H7 (cell line): ENCODE results near the gene ZNF550. TPM values are rescaled to one million over a fixed set of nuclear protein-coding genes. Genes with fewer than 3 reads are reported as not detected.
"Not testable (repeated sequence)": the region's sequence is repeated elsewhere in the genome, so short reads cannot be mapped to it uniquely, and the experiment has no call there.

Experiments
- DNase-seq: peaks from one replicate; pipeline ENCODE4 v3.0.0; 2012
- H3K27me3 ChIP-seq: 2 replicates; pipeline ENCODE4 v1.6.0; 2011; ENCODE audit warnings: mild to moderate bottlenecking, low read length; ENCODE audit not compliant: control insufficient read depth, insufficient read depth
- H3K36me3 ChIP-seq: replicated peaks from 2 replicates; pipeline ENCODE4 v1.5.1; 2011; ENCODE audit warnings: low read length; ENCODE audit not compliant: control insufficient read depth, insufficient read depth
- H3K4me3 ChIP-seq: 2 replicates; pipeline ENCODE4 v1.5.1; 2011; ENCODE audit warnings: low read depth, mild to moderate bottlenecking, control low read depth, low read length, moderate library complexity; ENCODE audit not compliant: insufficient read depth
- total RNA-seq: library from RNA; depleted of rRNA; stranded (reverse); fragments of >200 nt; shearing (Covaris generic); gene quantifications from 2 replicates; pipeline ENCODE4 v1.2.3, GENCODE V29; 2014

ZNF550 gene
- total RNA-seq, 1 experiment from 2014 or later: 5.7 TPM

DNA sequence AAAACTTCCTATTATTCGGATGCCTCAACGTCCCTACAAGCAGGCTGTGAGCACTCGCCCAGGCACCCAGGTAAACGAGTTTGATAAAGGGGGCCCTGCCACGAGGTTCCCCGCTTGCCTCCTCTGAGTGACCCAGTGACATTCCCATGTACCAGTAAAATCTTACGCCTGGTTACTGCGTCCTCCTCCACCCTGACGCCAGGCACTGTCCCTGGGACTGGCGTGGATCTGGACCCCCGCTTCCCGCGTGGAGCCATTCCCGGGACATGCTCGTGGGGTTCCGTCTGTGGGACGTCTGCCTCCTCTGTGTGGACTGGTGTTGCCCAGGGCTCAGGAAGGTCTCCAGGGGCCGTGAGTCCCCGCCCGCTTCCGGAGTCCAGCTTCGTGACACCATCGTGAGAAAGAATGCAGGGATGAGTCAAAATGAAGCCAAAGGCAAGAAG is 407 bp upstream of the ZNF550 start:
- no peak overlapping the region for H3K4me3 ChIP-seq
- DNase-seq: peak; percentile 36
- peaks cover 3% of the 10 kb centered on the region; the same call in 1 of the 2 replicates for H3K36me3 ChIP-seq
- no peaks in the 10 kb centered on the region for H3K27me3 ChIP-seq

DNA sequence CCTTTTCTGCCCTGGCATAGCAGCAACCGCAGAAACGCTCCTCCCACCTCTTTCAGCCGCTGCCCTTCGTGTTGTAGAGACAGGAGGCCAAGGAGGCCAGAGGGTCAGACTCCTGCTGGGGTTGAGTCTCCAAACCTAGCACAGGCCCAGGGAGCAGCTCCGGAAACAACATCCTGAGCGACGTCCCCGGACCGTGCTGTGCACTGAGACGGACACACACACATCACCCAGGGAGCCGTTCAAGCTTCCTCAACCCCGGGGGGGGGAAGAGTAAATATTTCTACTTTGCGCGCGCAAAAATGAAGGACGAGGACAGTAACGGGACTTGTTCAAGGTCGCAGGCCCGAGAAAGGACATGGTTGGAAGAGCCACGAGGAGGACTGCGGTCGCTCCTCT is 657 bp downstream of the ZNF550 start:
- peak overlapping the region; percentile 91 for H3K4me3 ChIP-seq
- H3K36me3 ChIP-seq: peaks cover 8% of the 10 kb centered on the region
- H3K27me3 ChIP-seq: no peaks in the 10 kb centered on the region
- DNase-seq: peak; percentile 65

DNA sequence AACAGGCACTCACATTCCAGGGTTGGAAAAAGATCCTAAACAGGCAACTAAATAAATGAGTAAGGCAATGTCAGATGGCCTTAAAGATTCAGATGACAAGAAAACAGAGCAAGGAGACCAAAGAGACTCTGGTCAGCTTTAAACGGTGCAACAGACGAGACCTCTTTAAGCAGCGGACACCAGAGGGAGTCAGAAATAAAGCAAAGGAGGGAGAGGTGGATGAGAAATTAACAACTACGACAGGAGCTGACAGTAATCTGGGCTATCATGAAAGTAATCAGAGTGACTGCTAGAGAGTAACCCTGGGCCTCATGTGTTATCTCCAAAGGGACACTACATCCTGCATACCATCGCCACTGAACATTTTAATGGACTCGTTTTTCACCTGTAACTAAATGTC is 1.1 kb downstream of the ZNF550 start:
- Histone ChIP-seq H3K4me3 (peak overlapping the region; percentile 91), H3K27me3 (no peaks in the 10 kb centered on the region), H3K36me3 (peaks cover 8% of the 10 kb centered on the region)
- peak; percentile 36 for DNase-seq

DNA sequence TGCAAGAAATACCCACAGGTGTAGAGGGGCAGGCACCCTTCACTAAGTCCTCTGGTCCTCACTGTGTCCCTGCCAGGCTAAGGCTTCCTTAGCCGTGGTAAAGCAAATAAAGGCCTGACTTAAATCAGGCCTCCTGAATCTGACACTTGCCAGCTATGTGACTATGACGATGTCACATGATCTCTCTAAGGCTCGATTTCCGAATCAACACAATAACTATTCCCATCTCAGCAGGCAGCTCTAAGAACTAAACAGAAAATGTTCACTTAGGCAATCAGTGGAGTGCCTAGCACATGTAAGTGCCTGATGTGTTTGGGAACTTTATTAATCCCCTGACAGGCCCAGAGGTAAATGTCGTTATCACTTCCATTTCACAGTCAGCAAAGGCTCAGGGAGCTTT is 2.0 kb downstream of the ZNF550 start:
- H3K4me3 ChIP-seq: no peak overlapping the region

DNA sequence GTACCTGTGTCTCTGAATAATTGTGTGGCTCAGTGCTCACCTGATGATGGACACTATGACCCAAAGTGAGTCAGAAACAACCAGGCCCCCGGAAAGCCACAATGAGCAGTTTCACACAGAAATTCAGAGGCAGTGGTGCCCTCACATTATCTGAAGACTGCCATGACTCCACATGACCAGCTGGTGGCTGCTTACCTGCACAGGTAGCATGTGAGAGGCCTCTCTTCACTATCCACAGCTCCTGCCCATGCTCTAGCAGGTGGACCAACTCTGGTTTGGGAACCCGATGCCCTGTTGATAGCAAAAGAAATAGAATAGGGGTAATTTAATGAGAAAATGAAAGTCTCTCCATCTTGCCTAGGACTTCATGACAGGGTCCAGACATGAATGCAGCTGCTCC is 7.2 kb downstream of the ZNF550 start:
- Histone ChIP-seq H3K36me3 (peaks cover 29% of the 10 kb centered on the region), H3K4me3 (no peak overlapping the region), H3K27me3 (no peaks in the 10 kb centered on the region)
- no peak for DNase-seq

More for the DNA sequence above, 2.0 kb downstream of the ZNF550 start:
- Histone ChIP-seq H3K27me3 (no peaks in the 10 kb centered on the region), H3K36me3 (peaks cover 8% of the 10 kb centered on the region)
- no peak for DNase-seq

DNA sequence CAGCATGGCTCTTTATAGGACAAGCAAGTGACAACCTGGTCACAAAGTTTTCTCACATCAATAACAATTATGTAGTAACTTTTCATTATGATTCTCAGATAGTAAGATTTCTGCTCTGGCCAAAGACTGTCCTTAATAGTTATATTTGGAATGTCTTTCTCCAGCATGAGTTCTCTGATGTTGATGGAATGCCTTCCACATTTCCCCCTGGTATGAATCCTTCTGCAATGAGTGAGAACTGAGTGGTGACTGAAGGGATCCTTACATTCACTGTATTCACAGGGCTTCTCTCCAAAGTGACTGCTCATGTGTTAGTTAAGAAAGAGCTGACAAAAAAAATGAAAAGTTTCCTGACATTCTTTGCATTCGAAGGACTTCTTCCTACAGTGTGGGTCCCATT is 13.2 kb downstream of the ZNF550 start:
- Histone ChIP-seq H3K27me3 (no peaks in the 10 kb centered on the region), H3K4me3 (no peak overlapping the region), H3K36me3 (peaks cover 28% of the 10 kb centered on the region)
- DNase-seq: no peak

DNA sequence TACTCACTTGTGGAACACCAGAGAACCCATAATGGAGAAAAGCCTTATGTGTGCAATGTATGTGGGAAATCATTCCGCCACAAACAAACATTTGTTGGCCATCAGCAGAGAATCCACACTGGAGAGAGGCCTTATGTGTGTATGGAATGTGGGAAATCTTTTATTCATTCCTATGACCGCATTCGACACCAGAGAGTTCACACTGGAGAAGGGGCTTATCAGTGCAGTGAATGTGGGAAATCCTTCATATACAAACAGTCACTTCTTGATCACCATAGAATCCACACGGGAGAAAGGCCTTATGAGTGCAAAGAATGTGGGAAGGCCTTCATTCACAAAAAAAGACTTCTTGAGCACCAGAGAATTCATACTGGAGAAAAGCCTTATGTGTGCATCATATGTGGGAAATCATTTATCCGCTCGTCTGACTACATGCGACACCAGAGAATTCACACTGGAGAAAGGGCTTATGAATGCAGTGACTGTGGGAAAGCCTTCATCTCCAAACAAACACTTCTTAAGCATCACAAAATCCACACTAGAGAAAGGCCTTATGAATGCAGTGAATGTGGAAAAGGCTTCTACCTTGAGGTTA is 21.6 kb downstream of the ZNF550 start:
- no peak for DNase-seq
- no peak overlapping the region for H3K4me3 ChIP-seq
- H3K36me3 ChIP-seq: peaks cover 29% of the 10 kb centered on the region

DNA sequence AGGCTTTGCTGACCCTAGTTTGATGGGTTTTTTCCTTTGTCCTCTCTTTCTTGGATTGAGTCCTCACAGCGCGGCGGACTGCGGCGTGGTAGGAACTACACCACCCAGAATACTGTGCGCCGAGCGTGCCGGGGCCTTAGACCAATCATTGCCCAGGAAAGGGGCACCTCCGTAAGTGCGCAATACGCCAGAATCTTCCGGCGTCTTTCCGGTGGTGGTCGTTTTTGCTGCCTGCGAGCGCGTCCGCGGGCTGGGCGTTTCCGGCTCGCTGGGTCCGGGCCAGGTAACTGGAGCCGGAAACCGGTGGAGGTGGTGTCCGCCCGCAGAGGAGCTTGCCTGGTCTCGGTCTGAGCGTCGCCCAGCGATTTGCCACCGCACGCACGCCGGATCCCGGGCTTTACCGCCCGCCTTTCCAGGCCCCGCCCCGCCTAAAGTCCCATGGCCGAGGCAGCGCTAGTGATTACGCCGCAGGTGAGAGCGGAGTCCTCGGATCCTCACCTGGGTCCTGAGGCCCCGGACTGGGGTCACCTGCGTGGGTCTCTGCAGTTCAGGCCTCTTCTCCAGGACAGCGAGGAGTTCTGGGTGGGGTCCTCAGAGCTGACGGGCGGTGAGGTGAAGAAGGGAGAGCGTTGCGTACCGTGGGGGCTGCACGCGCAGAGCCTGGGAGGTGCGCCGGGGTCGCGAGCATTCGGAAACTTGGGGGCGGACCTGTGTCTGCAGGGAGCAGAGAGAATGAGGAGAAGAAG is 32.4 kb downstream of the ZNF550 start, which contains the start of gene ZNF549:
Gene ZNF549 (plus strand): TSS at position 221 of the 746 bp plus-strand sequence. CDS start 218 bp downstream, at position 439.
- peaks cover 1% of the 10 kb centered on the region; the same call in 1 of the 2 replicates for H3K36me3 ChIP-seq
- peak; percentile 95 for DNase-seq
- peak within 1 kb of the TSS; percentile 90 for H3K4me3 ChIP-seq
- no peaks in the 10 kb centered on the region for H3K27me3 ChIP-seq

More for the DNA sequence above, 21.6 kb downstream of the ZNF550 start:
- H3K27me3 ChIP-seq: no peaks in the 10 kb centered on the region

DNA sequence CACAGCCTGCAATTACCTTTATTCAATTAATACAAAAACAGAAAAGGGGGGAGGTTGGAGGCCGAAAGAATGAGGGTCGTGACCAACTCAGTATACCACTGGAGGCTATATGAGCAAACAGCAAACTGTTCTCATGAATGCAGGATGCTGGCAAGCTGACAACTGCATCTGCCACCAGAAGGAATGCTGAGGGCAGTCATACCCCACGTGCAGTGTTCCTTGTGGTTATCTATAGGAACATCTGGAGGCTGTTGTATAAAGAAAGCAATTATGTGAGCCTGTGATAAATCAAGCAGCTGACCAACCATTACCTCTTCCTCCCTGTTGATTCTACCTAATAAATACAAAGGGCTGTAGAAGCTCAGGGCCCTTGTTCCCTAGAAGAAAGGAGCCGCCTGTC is 41.6 kb downstream of the ZNF550 start:
- not testable (repeated sequence) for DNase-seq, H3K27me3 ChIP-seq, H3K4me3 ChIP-seq, H3K36me3 ChIP-seq

DNA sequence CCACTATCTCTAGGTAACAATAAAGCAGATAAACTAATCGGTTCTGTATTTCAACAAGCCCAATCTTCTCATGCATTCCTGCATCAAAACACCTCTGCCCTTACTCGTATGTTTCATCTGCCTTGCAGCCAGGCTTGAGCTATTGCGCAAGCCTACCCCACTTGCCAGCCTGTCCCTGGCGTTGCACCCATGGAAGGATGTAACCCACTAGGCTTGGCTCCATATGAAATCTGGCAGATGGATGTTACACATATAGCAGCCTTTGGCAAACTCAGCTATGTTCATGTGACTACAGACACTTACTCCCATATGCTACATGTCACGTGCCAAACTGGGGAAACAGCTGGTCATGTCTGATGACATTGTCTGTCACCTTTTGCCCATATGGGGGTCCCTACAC is 44.4 kb downstream of the ZNF550 start:
- Histone ChIP-seq H3K27me3 (no peaks in the 10 kb centered on the region), H3K4me3 (no peak overlapping the region), H3K36me3 (no peaks in the 10 kb centered on the region)
- no peak for DNase-seq

DNA sequence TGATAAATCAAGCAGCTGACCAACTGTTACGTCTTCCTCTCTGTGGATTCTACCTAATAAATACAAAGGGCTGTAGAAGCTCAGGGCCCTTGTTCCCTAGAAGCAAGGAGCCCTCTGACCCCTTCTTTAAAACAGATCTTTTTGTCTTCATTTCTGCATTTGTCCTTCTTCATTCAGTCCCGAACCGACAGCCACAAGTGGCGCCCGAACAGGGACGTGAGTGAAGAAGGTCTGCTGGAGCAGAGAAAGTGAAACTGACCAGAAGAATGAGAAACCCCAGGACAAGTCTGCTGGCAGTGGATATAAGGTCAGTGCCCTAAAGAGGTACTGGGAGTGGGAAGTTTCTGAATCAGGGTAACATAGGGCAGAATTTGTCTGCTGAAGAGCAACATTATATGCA is 46.8 kb downstream of the ZNF550 start:
- H3K27me3 ChIP-seq: no peaks in the 10 kb centered on the region
- H3K4me3 ChIP-seq: no peak overlapping the region
- no peaks in the 10 kb centered on the region for H3K36me3 ChIP-seq
- no peak for DNase-seq

DNA sequence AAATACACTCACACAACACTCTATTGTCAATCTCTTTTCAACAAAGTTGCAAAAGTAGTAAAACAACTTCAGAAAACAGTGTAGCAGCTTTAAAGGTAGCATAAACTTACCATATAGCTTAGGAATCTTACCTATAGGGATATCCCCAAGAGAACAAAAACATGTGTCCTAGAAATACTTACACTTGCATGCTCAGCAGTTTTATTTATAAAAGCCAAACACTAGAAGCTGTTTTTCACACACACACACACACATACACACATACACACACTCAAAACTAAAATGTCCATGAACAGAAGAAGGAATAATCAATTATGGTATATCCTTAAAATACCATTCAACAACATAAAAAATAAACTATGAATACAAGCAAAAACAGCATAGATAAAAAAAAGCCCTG is 48.2 kb downstream of the ZNF550 start:
- no peak for DNase-seq
- peaks cover 2% of the 10 kb centered on the region for H3K36me3 ChIP-seq
- no peak overlapping the region for H3K4me3 ChIP-seq
- H3K27me3 ChIP-seq: no peaks in the 10 kb centered on the region

DNA sequence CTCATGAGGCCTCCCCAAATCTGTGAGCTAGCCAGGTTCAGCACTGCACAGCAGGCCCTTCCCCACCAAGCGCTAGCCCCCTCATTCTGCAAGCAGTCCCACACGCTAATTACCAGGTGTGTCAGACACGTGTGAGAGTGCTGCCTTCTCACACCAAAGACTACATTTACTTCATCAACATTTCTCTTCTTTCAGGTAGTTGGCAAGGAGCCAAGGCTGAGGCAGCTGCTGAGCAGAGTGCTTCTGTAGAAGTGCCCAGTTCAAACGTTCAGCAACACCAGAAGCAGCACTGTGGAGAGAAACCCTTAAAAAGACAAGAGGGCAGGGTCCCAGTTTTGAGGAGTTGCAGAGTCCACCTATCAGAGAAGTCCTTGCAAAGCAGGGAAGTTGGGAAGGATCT is 53.5 kb downstream of the ZNF550 start:
- no peak for DNase-seq
- Histone ChIP-seq H3K4me3 (no peak overlapping the region), H3K36me3 (peaks cover 14% of the 10 kb centered on the region), H3K27me3 (no peaks in the 10 kb centered on the region)

DNA sequence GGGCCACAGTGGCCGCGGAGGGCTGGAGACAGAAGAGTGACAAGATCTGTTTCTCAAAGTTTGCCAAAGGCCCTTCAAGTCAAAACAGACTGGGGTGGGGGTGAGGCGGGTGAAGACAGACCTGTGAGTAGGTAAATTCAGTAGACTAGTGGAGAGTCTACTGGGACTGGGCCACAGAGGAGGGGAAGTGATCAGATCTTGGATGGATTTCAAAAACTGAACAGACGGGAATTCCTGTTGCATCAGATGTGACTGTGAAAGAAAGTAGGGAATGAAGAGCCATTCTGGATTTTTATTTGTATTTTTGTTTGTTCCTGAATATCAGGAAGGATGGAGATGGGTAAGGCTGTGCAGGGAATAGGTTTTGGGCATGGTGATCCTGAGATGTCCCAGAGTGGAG is 59.3 kb downstream of the ZNF550 start:
- H3K36me3 ChIP-seq, H3K27me3 ChIP-seq, DNase-seq: not testable (repeated sequence)
- peak overlapping the region; percentile 11; the same call in 1 of the 2 replicates for H3K4me3 ChIP-seq

DNA sequence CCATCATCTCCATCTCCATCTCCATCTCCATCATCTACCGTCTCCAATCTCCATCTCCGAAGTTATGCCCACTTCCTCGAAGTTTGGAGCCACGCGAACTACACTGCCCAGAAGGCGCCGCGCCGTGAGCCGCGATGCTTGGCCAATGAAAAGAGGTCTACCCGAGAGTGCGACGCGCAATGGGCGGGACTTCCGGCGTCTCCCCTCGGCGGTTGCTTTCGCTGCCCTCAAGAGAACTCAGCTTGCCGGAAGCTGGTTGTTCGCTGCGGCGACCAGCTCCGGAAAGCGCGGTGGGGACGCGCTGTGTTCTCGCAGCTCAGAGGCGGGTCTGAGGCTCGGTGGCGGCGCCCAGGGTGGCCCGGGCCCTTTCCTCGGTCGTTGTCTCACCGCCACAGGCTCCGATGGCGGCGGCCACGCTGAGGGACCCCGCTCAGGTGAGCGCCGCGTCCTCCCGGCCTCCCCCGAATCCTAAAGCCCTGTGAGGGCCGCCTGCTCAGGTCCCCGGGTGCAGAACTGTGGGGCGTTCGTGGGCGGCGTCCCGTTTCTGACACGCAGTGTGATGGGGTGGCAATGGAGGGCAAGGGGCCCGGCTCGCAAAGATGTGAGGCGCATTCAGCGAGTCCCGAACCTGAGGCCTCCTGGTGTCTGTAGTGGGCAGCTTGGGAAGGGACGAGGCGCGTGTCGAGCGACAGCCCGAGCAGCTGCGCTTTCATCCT is 59.8 kb downstream of the ZNF550 start, which contains the start of gene ZNF773:
Gene ZNF773 (plus strand): TSS at position 259 of the 716 bp plus-strand sequence. CDS start 143 bp downstream, at position 402.
- H3K36me3 ChIP-seq, H3K27me3 ChIP-seq: not testable (repeated sequence)
- H3K4me3 ChIP-seq: peak within 1 kb of the TSS; percentile 73
- DNase-seq: peak; percentile 94
